HG02678 (cell line): ENCODE results near the gene VPS37C.
"Not testable (repeated sequence)": the region's sequence is repeated elsewhere in the genome, so short reads cannot be mapped to it uniquely, and the experiment has no call there.

ENCODE experiments used
- ATAC-seq: cut with Tn5 transposase; IDR thresholded peaks from one replicate; pipeline ENCODE4 v1.9.1; 2021; ENCODE audit warnings: mild to moderate bottlenecking, moderate library complexity; ENCODE audit not compliant: unreplicated experiment

The VPS37C gene

DNA sequence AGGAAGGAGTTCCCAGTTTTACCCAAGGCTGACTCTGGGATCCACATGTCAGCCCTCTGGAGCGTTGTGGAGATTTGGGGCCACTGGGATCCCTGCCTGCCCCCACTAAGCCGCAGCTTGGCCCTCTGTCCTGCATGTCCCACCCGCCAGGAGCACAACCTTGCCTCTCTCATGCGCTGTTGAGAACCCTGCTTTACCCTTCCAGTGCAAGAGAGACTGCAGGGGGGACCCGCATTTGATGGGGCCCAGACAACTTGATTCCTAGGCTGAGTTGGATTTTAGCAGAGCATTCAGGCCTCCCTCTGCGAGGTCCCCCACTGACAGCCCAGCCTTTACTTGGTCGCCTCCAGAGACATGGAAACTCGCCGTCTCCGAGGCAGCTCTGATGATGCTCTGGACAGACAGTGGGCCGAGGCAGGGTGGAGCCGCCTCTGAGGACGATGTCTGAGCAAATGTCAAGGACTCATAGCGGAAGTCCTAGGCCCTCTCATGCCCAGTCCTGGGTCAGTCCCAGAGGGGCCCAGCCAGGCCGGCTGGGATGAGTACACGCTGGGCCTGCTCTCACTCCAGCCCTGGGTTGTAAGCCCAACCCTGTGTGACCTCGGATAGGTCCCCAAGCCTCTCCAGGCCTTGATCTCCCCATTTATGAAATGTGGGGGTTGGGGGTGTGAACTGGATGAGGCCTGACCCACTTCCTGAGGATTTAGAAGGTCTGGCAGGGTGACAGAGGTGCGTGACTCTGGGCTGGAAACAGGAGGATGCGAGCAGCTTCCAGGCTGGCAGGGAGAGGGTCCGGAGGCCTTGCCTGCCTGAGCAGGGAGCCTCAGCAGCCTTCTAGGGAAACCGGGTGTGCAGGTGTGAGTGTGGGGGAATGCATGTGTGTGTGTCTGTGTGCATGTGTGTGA, 58.3 kb downstream of the VPS37C start:
- no peak for ATAC-seq

DNA sequence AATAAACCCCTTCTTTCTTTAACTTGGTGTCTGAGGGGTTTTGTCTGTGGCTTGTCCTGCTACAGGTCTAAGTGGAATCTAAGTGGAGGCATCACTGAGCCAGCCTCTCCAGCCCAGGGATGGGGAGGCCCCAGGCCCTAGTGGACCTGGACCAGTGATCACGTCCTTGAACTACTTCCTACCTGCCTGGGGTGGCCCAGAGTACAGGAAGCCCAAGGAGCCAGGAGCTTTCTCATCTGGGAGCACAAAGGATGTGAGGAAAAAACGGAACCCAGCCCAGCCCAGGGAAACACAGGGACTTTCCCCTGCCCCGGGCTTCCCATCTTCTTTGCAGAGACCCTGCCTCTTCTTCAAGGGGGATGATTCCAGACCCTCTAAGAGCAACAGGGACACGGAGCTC, 62.4 kb downstream of the VPS37C start:
- ATAC-seq: no peak

DNA sequence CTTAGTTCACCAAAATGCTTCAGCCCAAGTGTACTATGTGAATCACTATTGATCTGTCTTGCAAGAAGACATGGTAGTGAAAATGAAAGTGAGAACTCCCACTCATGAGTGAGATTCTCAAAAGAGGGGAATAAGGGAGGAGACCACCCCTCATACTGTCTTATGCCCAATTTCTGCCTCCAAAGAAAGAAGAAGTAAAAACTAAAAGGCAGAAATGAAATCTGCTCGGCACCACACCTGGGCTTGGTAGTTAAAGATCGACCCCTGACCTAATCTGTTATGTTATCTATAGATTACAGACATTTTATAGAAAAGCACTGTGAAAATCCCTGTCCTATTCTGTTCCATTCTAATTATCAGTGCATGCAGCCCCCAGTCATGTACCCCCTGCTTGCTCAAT, 63.0 kb downstream of the VPS37C start:
- not testable (repeated sequence) for ATAC-seq

DNA sequence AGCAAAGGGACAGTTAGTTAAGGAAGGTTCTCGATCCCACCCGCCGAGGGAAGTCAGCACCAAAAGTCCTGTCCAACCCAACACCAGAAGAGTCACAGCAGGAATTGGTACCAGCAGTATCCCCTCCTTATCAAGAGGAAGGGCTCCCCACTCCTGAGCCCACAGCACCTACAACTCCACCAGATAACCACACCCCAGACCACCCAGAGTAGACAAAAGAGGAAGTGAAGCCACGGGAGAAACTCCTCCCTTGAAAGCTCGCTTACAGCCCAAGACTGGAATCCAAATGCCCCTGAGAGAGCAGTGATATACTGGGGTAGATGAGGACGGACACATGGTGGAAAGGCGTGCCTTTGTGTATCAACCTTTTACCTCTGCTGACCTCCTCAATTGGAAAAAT, 66.2 kb downstream of the VPS37C start:
- ATAC-seq: no peak

DNA sequence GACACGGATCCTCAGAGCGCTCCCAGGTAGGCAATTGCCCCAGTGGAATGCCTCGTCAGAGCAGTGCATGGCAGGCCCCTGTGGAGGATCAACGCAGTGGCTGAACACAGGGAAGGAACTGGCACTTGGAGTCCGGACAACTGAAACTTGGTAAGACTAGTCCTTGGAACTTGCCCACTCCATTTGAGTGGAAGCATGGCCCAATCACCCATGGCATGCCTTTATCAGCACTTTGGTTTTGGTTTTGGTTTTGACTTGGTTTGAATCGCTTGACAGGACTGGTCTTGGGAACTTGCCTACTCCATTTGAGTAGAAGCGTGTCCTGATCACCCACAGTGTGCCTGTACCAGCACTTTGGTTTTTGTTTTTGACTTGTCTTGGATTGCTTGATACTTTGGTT, 67.1 kb downstream of the VPS37C start:
- ATAC-seq: not testable (repeated sequence)

DNA sequence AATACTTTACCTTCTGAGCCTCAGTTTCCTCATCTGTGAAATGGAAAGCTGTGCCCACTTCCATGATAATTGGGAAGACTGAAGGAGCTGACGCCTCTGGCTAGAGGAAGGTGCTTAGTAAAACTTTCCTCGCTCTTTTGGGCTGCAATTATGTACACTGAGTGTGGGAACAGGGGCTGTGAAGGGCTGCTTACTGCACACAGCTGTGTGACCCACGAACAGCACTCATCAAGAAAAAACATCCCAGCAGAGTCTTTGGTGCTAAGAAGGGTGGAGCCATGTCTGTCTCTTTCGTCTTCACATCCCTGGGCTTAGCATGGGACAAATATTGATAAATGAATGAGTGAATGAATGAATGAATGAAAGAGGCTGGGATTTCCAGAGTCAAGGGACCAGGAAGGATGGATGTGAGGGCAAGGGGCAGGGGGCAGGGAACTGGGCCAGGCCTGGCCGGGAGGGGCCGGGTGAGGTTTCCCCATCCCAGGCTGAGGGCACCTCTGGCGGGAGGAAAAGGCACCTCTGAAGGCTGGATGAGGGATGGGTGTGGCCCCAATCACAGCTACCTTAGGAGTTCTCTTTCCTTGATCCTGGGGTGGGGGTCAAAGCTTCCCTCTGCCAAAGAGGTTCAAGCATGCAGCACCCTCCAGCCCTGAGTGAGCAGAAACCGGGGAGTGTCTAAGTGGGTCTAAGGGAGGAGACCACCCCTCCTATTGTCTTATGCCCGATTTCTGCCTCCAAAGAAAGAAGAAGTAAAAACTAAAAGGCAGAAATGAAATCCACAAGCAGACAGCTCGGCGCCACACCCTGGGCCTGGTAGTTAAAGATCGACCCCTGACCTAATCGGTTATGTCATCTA, 68.1 kb downstream of the VPS37C start:
- ATAC-seq: no peak

DNA sequence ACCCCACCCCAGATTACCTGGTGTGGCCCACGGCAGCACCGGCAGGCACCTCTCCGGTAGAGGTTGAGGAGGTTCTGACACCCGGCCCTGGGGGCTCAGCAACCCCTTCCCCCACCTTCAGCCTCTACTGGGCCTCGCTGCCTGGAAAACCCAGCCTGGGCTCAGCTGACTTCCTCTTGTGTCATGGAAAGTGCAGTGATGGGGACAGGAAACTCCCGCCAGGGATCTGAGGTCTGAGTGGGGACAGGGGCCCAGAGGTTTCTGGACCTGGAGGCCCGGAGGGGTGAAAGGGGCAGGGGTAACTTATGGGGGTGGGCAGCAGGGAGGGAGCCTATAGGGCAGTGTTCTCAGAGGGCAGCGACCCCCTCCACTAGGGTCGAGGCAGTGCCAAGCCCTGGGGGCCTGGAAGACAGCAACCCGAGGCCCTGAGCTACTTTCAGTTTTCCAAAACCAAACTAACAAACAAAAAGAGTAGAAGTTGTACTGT, 68.9 kb downstream of the VPS37C start:
- no peak for ATAC-seq

DNA sequence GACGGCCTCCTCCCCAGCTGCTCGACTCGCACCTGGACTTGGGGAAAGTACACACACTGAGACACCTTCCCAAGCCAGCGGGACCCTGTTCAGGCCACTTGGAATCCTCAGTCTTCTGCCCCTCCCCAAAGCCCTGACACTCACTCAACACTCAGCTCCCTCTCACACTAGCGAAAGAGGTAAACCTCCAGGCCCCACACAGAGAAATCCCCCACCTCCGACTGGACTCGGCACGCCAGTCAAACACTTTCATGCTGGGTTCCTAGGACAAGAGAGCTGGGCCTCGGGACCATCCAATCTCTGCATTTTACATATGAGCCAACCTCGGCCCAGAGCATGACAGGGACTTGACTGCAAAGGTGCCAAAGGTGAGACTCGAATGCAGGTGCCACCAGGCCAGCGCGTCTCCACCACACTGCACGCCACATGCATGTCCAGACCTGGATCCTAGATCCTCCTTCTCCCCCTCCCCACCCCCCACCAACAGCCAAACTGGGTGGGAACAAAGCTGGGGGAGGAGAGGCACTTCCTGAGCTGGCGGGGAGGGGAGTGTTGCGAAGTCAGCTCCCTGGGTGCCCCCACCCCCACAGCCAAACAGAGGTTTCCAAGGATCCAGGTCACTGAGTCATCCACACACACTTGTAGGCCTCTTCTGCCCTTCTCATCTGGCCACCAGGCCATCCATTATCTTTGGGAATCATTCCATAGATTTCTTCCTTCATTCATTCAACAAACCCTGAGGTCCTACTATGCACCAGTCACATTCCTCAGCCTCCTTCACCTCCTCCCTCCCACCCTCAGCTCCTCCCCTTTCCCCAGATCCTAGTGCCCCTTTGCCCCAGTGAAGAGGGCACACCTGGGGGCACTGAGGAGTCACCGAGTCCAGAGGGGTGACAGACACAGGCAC, 69.6 kb downstream of the VPS37C start:
- no peak for ATAC-seq

DNA sequence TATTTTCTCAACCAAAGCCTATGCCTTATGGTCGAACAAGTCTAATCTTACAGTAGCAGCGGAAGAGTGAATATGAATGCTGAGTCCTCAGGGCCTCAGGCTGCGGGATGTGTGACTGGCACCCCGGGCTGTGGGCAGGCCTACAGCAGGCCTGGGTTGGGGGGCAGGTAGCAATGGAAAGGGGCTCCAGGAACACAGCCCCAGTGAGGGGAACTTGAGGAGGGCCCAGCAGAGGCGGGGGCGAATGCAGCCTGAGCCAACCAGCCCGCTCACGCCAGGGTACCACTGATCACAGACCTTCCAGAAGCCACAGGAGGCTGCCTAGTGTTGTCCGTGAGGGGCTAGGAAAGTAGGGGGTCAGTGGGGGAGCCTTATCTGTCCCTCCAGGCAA, 70.2 kb downstream of the VPS37C start:
- ATAC-seq: no peak

DNA sequence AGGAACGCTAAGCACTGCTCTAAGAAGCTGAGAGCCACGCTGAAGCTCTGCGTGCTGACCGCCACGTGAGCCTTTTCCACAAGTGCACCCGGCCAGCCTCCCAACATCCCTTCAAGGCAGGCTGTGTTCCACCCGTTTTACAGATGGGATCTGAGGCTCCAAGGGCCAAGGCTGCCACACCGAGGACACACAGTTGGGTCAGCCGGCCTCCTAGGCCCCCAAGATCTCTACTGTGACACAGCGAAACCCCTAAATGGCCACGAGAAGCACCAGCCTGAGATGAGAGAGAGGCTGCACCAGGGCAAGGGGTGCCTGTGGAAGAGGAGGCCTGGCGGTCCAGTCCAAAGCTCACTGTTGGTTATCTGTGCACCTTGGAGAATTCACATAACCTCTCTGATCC, 70.7 kb downstream of the VPS37C start:
- no peak for ATAC-seq

DNA sequence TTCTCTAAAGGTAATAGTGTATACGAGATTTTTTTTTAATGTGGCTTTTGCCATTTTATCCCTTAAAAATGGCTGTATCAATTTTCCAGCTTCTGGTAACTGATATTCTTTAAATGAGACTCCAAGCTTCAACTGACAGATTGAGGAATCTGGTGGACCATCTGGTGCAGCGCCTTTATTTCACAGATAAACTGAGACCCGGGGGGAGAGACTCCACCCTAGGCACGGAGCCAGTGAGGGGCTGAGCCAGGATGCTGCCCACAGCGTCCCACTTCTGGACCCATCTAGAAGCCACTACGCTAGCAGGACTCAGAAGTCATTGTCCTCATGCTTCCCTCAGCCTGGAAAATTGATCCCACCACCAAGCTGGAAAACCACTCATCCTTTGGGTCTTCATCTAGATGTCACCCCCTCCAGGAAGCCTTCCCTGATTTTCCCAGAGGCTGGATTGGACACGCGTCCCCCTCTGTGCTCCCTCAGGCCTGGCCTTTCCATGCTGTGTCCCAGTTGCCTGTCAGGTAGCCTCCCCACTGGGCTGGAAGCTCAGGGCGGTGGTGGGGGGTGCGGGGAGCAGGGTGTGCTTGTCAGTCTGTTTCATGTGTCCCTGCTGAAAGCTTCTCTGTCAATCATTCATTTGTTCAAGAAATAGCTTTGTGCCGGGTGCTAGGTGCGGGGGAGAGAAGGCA, 71.3 kb downstream of the VPS37C start:
- no peak for ATAC-seq

DNA sequence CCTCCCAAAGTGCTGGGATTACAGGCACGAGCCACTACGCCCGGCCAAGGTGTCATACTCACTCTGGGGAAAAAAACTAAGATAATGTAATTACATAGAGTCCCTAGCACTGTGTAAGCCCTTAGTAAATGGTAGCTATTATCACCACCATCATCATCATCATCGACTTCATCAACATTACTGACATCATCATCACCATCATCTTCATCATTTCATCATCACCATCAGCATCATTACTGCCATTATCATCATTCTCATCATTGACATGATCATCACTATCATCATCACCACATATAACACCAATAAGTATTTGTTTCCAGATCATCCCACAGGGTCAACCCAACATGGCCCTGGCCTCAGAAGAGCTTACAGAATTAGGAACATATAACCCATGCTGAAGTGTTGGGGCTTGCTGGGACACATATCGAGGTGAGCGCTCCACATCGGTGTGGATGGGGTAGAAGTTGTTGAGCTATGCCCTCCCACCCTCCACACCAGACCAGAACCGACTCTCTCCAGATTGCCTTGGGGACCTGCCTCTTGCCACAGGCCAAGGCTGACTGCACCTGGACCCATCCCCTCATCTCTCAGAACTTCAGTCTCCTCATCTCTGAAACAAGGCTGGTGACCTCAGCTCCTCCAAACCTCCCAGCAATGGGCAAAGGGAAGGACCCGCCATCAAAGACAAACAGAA, 73.7 kb downstream of the VPS37C start:
- ATAC-seq: no peak

DNA sequence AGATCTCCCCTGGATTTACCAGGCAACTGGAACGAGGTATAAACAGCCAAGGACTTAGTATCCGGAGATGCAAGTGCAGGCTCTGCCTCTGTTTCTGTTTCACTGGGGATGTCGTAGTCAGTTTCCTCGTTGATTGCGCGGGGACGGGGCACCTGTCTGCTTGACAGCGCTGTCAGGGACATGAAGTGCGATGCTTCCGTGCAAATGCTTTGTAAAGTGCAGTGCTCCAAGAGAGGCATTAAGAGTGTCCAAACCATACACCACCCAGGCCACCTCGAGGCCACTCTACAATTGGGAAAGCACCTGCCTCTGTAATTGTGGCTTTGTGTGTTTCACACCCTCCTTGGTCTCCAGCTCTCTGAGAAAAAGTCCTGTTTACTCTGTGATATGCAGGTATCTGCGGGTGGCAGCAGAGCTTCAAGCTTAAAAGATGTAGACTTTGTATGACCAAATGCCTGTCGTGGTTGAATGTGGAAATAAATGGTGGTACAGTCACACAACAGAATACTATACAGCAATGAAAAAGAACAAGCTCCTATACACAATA, 77.6 kb downstream of the VPS37C start:
- no peak for ATAC-seq

DNA sequence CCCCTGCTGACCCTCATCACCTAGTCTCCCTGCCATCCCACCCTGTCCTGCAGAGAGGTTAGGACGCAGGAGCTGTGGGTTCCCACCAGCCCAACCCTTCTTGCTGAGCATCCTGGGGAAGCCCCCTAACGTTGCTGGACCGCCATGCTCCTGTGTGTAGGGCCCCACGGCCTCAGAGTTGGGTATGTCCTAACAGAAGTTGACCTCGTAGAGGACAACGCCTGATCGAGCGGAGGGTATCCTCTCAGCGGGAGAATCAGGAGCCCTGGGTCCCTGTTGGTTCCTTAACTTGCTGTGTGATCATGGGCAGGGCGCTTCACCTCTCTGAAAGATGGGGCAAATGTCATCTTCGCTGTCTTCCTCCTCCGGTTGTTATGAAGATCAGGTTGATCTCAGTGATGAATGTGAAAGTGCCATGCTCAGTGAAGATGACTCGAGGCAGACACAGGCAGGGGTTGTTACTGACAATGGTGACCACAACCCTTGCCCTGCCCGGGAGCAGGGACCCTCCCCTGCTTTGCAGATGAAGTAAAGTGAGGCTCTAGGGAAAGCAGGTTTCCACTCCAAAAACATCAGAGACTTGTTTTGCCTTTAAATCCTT, 78.2 kb downstream of the VPS37C start:
- ATAC-seq: no peak

DNA sequence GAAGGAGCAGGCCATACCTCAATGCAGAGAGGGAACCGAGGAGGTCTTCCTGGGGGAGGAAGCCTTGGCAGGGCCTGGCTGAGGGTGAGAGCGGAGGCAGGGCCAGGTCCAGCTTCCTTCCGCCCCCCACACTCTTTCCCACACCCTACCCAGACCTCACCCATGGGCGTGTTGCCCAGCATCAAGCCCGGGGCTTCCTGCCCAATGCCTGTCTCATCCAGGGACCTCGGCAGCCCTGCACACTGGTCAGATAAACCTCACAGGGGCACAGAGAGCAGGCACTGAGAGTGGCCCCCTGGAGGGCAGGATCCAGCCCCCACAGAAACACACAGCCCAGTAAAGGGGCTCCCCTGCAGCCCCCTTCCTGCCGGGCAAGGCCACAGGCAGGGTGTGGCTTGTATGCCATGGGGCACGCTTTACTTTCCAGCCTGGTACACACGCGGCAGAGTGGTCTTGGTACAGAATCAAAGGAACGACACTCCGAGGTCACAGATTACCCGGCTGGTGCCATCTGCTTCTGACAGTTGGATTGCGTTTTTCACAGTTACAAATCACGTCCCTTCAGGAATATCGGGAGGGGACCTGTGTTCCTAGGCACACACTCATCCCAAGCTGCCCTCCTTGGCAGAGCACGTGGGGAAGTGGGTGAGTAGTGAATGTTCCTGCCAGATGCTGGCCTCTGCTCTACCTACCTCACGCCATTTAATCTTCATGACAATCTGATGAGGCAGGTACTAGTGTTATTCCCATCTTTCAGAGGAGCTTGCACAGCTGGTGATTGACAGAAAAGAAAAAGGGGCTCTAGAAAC, 79.0 kb downstream of the VPS37C start:
- no peak for ATAC-seq

DNA sequence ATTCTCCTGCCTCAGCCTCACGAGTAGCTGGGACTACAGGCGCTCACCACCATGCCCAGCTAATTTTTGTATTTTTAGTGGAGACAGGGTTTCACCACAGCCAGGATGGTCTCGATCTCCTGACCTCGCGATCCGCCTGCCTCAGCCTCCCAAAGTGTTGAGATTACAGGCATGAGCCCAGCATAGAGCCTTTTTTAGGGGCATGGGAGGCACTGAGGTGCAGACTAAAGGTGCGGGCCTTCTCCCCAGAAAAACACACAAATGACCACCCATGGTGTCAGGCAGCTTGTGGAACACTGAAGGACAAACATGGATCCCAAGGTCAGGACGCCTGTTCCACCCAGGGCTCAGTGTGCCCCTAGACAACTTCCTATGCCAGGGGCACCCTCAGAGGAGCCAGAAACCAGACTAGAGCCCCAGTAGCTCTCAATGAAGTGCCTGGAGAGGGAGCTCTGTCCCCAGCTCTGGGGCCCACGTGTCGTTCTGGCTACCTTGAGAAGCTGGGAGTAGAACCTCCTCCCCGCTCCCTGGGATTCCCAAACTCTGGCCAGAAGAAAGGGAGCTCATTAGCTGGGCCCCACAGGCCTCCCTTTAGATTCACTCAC, 80.1 kb downstream of the VPS37C start:
- ATAC-seq: no peak

DNA sequence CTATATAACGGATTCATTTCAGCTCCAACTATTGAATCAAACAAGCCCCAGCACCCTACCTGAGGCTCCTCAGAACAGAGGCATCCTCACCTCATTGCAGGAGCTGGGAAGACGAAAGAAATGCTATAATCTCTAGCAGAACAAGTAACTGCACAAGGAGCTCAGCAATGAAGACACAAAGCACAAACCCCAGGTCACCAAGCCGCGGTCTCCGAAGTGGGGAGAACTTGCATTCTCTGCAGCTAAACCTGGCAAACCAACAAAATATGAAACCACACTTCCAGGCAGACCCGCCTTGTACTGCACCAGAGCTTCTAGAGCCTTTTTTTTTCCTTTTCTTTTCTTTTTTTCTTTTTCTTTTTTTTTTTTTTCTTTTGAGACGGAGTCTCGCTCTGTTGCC, 80.7 kb downstream of the VPS37C start:
- ATAC-seq: no peak
